HepG2 (cell line): Measurements from ENCODE around the gene SRRM4. TPM values are rescaled to one million over a fixed set of nuclear protein-coding genes. Genes with fewer than 3 reads are reported as not detected.

Source experiments
- ATAC-seq: fragments of 200-7000 bp; cut with Tn5 transposase; 3 replicates; pipeline ENCODE4 v1.9.1; 2020; ENCODE audit warnings: mild to moderate bottlenecking, moderate library complexity
- BruUV-seq: library from RNA; stranded (reverse); fragments of 400-500 nt; replicated peaks from 2 replicates; lab custom pipeline; 2021; lab: Mats Ljungman, UMichigan
- CTCF ChIA-PET: fragments of 300-600 bp; formaldehyde crosslinking; extraction: SDS; loops from one replicate; lab custom pipeline; 2021; ENCODE audit warnings: low total read pairs, inconsistent platforms, low intra/inter-chr PET ratio; lab: Yijun Ruan, JAX
- POLR2A ChIA-PET: fragments of 350-600 bp; sonication (Branson Sonifier 250); formaldehyde crosslinking; loops from one replicate; lab custom pipeline; 2020; ENCODE audit warnings: antibody characterized with exemption, inconsistent platforms; lab: Yijun Ruan, JAX
- DNase-seq: peaks from one replicate; pipeline ENCODE4 v3.0.0-alpha.2; 2015; ENCODE audit warnings: low spot score
- FAIRE-seq: peaks from 3 replicates; lab custom pipeline; 2011; peaks lifted over from hg19 to GRCh38; lab: Jason Lieb, UNC
- H2AFZ ChIP-seq: one replicate; pipeline ENCODE4 v1.6.1; 2011; ENCODE audit warnings: low read length, inconsistent platforms
- H3K27ac ChIP-seq: fragments of 300-600 bp; 3 replicates; pipeline ENCODE4 v1.8.0; 2011; ENCODE audit warnings: mixed run types, mild to moderate bottlenecking, mixed read lengths, low read length, inconsistent platforms; ENCODE audit not compliant: insufficient read depth; ENCODE audit errors: extremely low read length
- H3K27me3 ChIP-seq, 2 experiments: fragments of 200-600 bp in 1 of 2; 2 replicates in 1 of 2; 3 replicates in 1 of 2; pipeline versions ENCODE4 v1.6.0 to v1.8.0; 2011; ENCODE audit warnings: low read length in 2 of 2, mild to moderate bottlenecking in 2 of 2, moderate library complexity in 2 of 2, inconsistent platforms in 1 of 2; ENCODE audit not compliant: insufficient read depth in 2 of 2, control insufficient read depth in 1 of 2
- H3K36me3 ChIP-seq, 2 experiments: fragments of 200-600 bp in 1 of 2; replicated peaks in 1 of 2; 2 replicates in 1 of 2; 3 replicates in 1 of 2; pipeline versions ENCODE4 v1.5.1 to v1.8.0; 2011; ENCODE audit warnings: low read length in 2 of 2, inconsistent platforms in 1 of 2; ENCODE audit not compliant: insufficient read depth in 2 of 2, control insufficient read depth in 1 of 2
- H3K4me1 ChIP-seq: 2 replicates; pipeline ENCODE4 v1.5.1; 2012; ENCODE audit warnings: low read length, inconsistent platforms; ENCODE audit not compliant: insufficient read depth
- H3K4me2 ChIP-seq: 2 replicates; pipeline ENCODE4 v1.6.0; 2011; ENCODE audit warnings: low read depth, low read length, inconsistent platforms
- H3K4me3 ChIP-seq, 3 experiments: fragments of 200-600 bp in 1 of 3; sonication (generic), shearing (Covaris generic) in 1 of 3; replicated peaks in 1 of 3; 2 replicates each; pipeline ENCODE4 v1.5.1; 2011 to 2016; ENCODE audit warnings: low read length in 3 of 3, inconsistent platforms in 2 of 3, low read depth in 2 of 3, mild to moderate bottlenecking in 2 of 3, control low read depth in 1 of 3, mixed read lengths in 1 of 3; ENCODE audit not compliant: insufficient read depth in 1 of 3
- H3K79me2 ChIP-seq: one replicate; pipeline ENCODE4 v1.6.1; 2011; ENCODE audit warnings: low read length, inconsistent platforms; ENCODE audit not compliant: insufficient read depth
- H3K9ac ChIP-seq: 2 replicates; pipeline ENCODE4 v1.6.0; 2011; ENCODE audit warnings: mild to moderate bottlenecking, low read depth, low read length, inconsistent platforms; ENCODE audit not compliant: insufficient read depth
- H3K9me3 ChIP-seq: 2 replicates; pipeline ENCODE4 v1.5.1; 2012; ENCODE audit warnings: mild to moderate bottlenecking, low read length
- H4K20me1 ChIP-seq: 2 replicates; pipeline ENCODE4 v1.6.0; 2011; ENCODE audit warnings: inconsistent platforms, mild to moderate bottlenecking, low read length, moderate library complexity; ENCODE audit not compliant: insufficient read depth
- ATAD3A ChIP-seq: sonication (generic); formaldehyde crosslinking; IDR thresholded peaks from 2 replicates; pipeline ENCODE4 v1.4.0; 2020; ENCODE audit warnings: missing genetic modification reagents
- FOXA3 ChIP-seq: IDR thresholded peaks from 2 replicates; pipeline ENCODE4 v1.6.1; 2016; ENCODE audit warnings: missing genetic modification reagents, missing compliant biosample characterization
- GTF2F1 ChIP-seq: fragments of 150-350 bp; IDR thresholded peaks from 2 replicates; pipeline ENCODE4 v1.6.1; 2014; ENCODE audit warnings: low read length
- MEIS1 ChIP-seq: sonication (generic); formaldehyde crosslinking; IDR thresholded peaks from 2 replicates; pipeline ENCODE4 v1.9.0; 2021; ENCODE audit warnings: mild to moderate bottlenecking, missing genetic modification reagents, moderate library complexity, borderline replicate concordance
- RXRB ChIP-seq: IDR thresholded peaks from 2 replicates; pipeline ENCODE4 v1.6.1; 2016; ENCODE audit warnings: borderline replicate concordance, missing genetic modification reagents, missing compliant biosample characterization
- SALL1 ChIP-seq: sonication (generic); formaldehyde crosslinking; IDR thresholded peaks from 2 replicates; pipeline ENCODE4 v1.8.0; 2022; ENCODE audit warnings: mild to moderate bottlenecking, missing genetic modification reagents
- SAP130 ChIP-seq: IDR thresholded peaks from 2 replicates; pipeline ENCODE4 v1.6.1; 2016; ENCODE audit warnings: low read depth
- SPEN ChIP-seq: sonication (generic); formaldehyde crosslinking; IDR thresholded peaks from 2 replicates; pipeline ENCODE4 v1.5.1; 2020; ENCODE audit warnings: low read depth, mild to moderate bottlenecking, missing genetic modification reagents
- ZNF138 ChIP-seq: sonication (generic); formaldehyde crosslinking; IDR thresholded peaks from 2 replicates; pipeline ENCODE4 v1.5.0; 2020; ENCODE audit warnings: mild to moderate bottlenecking, low read depth, missing genetic modification reagents
- ZNF234 ChIP-seq: sonication (generic); formaldehyde crosslinking; conservative IDR thresholded peaks from 2 replicates; pipeline ENCODE4 v1.5.1; 2020; ENCODE audit warnings: mild to moderate bottlenecking, missing genetic modification reagents
- ZNF446 ChIP-seq: sonication (generic); formaldehyde crosslinking; IDR thresholded peaks from 2 replicates; pipeline ENCODE4 v1.5.0; 2020; ENCODE audit warnings: mild to moderate bottlenecking, missing genetic modification reagents
- ZNF577 ChIP-seq: sonication (generic); formaldehyde crosslinking; IDR thresholded peaks from 2 replicates; pipeline ENCODE4 v1.4.0; 2020; ENCODE audit warnings: mild to moderate bottlenecking, low read depth, missing genetic modification reagents, borderline replicate concordance
- ZNF720 ChIP-seq: sonication (generic); formaldehyde crosslinking; IDR thresholded peaks from 2 replicates; pipeline ENCODE4 v1.4.0; 2020; ENCODE audit warnings: missing genetic modification reagents
- ZNF772 ChIP-seq: sonication (generic); formaldehyde crosslinking; IDR thresholded peaks from 2 replicates; pipeline ENCODE4 v1.5.0; 2020; ENCODE audit warnings: mild to moderate bottlenecking, missing genetic modification reagents
- WGBS: methylation state at CpG from one replicate; pipeline ENCODE4 v1.1.6; 2017; ENCODE audit warnings: low lambda C conversion rate; 5-methylcytosine and 5-hydroxymethylcytosine counted together
- in situ Hi-C: cut with HindIII; loops from 2 replicates; pipeline ENCODE4 v1.10.0; 2017; ENCODE audit warnings: low pct_unique_long_range_greater_than_20kb; ENCODE audit not compliant: extremely low pct_ligation_motif_present
- intact Hi-C: fragments of 100-400 bp; cut with micrococcal nuclease; formaldehyde crosslinking; loops from one replicate; pipeline ENCODE4 v1.10.0; 2022; ENCODE audit not compliant: unreplicated experiment
- polyA plus RNA-seq, 8 experiments: library from polyadenylated mRNA; depleted of rRNA in 3 of 8; stranded (reverse) in 7 of 8; unstranded in 1 of 8; fragments of >200 nt; fragmentation: Illumina TruSeq in 4 of 8; extraction: Trizol in 4 of 8; gene quantifications; 2 replicates each; pipeline versions ENCODE4 v1.2.1 to v1.2.3, GENCODE V29; 2011 to 2016; ENCODE audit warnings: low read depth in 4 of 8, missing spikeins in 1 of 8, mixed read lengths in 1 of 8; ENCODE audit not compliant: insufficient read depth in 1 of 8
- total RNA-seq, 5 experiments: library from RNA; depleted of rRNA; stranded (reverse); fragments of >200 nt; fragmentation: Illumina TruSeq; extraction: Trizol; gene quantifications; 2 replicates each; pipeline ENCODE4 v1.2.3, GENCODE V29; 2016; ENCODE audit warnings: low read depth in 1 of 5
- TF ChIP-seq, protein P1 (sequence below): sonication (generic); formaldehyde crosslinking; IDR thresholded peaks from 2 replicates; pipeline ENCODE4 v1.4.0; 2020; ENCODE audit warnings: missing genetic modification reagents, borderline replicate concordance
- TF ChIP-seq, protein P2 (sequence below): sonication (generic); formaldehyde crosslinking; IDR thresholded peaks from 2 replicates; pipeline ENCODE4 v1.5.1; 2020; ENCODE audit warnings: missing genetic modification reagents, mild to moderate bottlenecking, borderline replicate concordance
- TF ChIP-seq, protein P3 (sequence below): sonication (generic); formaldehyde crosslinking; IDR thresholded peaks from 2 replicates; pipeline ENCODE4 v1.5.0; 2020; ENCODE audit warnings: missing genetic modification reagents

The SRRM4 gene
- total and polyA plus RNA-seq, 2 of the 13 experiments (the other 11 are each of a cell fraction or from before 2014, with no cell fraction given), result not detected

DNA sequence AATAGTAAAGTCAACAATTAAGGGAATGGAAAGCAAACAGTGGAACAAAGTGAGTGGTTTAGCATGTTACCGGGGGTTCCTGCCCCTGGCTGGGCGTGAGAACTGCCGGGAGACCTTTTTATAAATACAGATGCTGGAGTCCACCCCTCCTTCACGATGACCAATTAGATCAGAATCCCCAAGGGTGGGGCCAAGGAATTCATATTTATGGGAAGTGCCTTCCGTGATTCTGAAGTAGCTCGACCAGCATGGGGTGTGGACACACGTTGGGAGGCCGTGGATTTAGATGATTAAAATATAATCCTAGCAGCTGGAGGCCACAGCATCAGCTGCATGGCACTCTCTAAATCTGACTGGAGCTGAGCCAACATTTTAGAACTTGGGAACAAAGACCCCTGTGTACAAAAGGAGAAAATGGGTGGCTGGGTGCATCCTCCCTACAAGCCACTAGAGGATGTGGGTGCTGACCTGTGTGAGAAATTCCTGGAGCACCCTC is 87.9 kb downstream of the SRRM4 start (continued):
- TF ChIP-seq ZNF577 (CRISPR knock-in tag), result no peak
- TF ChIP-seq, protein P1, sequence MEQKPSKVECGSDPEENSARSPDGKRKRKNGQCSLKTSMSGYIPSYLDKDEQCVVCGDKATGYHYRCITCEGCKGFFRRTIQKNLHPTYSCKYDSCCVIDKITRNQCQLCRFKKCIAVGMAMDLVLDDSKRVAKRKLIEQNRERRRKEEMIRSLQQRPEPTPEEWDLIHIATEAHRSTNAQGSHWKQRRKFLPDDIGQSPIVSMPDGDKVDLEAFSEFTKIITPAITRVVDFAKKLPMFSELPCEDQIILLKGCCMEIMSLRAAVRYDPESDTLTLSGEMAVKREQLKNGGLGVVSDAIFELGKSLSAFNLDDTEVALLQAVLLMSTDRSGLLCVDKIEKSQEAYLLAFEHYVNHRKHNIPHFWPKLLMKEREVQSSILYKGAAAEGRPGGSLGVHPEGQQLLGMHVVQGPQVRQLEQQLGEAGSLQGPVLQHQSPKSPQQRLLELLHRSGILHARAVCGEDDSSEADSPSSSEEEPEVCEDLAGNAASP (CRISPR knock-in tag), result no peak
- no peak for TF ChIP-seq FOXA3 (CRISPR knock-in tag)
- no peak for TF ChIP-seq ZNF446 (CRISPR knock-in tag)
- no peak for TF ChIP-seq MEIS1 (CRISPR knock-in tag)
- TF ChIP-seq GTF2F1, result no peak
- TF ChIP-seq, protein P2, sequence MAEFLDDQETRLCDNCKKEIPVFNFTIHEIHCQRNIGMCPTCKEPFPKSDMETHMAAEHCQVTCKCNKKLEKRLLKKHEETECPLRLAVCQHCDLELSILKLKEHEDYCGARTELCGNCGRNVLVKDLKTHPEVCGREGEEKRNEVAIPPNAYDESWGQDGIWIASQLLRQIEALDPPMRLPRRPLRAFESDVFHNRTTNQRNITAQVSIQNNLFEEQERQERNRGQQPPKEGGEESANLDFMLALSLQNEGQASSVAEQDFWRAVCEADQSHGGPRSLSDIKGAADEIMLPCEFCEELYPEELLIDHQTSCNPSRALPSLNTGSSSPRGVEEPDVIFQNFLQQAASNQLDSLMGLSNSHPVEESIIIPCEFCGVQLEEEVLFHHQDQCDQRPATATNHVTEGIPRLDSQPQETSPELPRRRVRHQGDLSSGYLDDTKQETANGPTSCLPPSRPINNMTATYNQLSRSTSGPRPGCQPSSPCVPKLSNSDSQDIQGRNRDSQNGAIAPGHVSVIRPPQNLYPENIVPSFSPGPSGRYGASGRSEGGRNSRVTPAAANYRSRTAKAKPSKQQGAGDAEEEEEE (CRISPR knock-in tag), result no peak
- no peak for TF ChIP-seq SPEN (CRISPR knock-in tag)
- no peak for TF ChIP-seq SALL1
- no peak for TF ChIP-seq ZNF720 (CRISPR knock-in tag)
- TF ChIP-seq, all 625 proteins: peak for 0

DNA sequence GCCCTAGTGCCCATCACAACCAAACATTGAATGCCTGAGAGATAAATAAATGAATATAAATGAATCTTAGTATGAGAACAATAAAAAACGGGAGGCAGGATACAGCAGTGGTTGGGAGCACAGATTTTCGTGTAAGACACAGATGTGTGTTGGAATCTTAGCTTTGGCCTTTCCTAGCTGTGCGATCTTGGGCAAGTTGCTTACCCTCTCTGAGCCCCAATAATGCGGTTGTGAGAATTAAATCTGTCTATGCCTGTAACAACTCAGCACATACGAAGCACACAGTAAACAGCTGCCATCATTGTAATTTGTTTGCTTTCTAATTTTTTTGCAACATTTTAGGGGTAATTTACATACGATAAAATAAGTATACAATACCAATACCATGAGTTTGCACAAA is 89.8 kb downstream of the SRRM4 start:
- intact Hi-C loops, result no loop called here
- FAIRE-seq, result no peak
- H3K4me2 ChIP-seq, result no peak overlapping the region

More for the DNA sequence above, 89.8 kb downstream of the SRRM4 start:
- TF ChIP-seq ZNF234 (CRISPR knock-in tag), result no peak
- TF ChIP-seq ZNF772 (CRISPR knock-in tag), result no peak
- TF ChIP-seq RXRB, result no peak
- no peak for TF ChIP-seq SAP130
- TF ChIP-seq ZNF720 (CRISPR knock-in tag), result no peak
- no peak for TF ChIP-seq ATAD3A (CRISPR knock-in tag)
- TF ChIP-seq, protein P1 (CRISPR knock-in tag), result no peak
- TF ChIP-seq ZNF138, result no peak
- TF ChIP-seq, protein P3, sequence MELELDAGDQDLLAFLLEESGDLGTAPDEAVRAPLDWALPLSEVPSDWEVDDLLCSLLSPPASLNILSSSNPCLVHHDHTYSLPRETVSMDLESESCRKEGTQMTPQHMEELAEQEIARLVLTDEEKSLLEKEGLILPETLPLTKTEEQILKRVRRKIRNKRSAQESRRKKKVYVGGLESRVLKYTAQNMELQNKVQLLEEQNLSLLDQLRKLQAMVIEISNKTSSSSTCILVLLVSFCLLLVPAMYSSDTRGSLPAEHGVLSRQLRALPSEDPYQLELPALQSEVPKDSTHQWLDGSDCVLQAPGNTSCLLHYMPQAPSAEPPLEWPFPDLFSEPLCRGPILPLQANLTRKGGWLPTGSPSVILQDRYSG (CRISPR knock-in tag), result no peak
- TF ChIP-seq, all 625 proteins: peak for 0
- Histone ChIP-seq H3K36me3 (no peaks in the 10 kb centered on the region), H3K27me3 (peaks cover 0 to 3% of the 10 kb centered on the region in 2 experiments; a peak in 1 of 5 replicates), H3K79me2 (no peaks in the 10 kb centered on the region), H3K27ac (no peak overlapping the region), H4K20me1 (no peaks in the 10 kb centered on the region), H3K4me3 (no peak overlapping the region), H3K9ac (no peak overlapping the region), H3K4me1 (no peaks in the 10 kb centered on the region), H3K9me3 (no peaks in the 10 kb centered on the region), H2AFZ (no peak overlapping the region)
- DNase-seq (no peak), ATAC-seq (no peak)
- ChIA-PET POLR2A (no interaction called here), CTCF (no interaction called here)
- in situ Hi-C loops, result no loop called here
- 9% methylated on average over 6 of the region's 6 CpGs for WGBS
- BruUV-seq, result no TSS peak
